Omental fat pad (tissue), 4 donors: ENCODE measurements around the gene SEMG1. TPM values are rescaled to one million over a fixed set of nuclear protein-coding genes. Genes with fewer than 3 reads are reported as not detected.

Source experiments
- ATAC-seq: fragments of 150-250 bp; one replicate; pipeline ENCODE4 v1.9.1; 2016; ENCODE audit warnings: mild to moderate bottlenecking, moderate library complexity; ENCODE audit not compliant: low FRiP score
- DNase-seq: peaks from one replicate; pipeline ENCODE4 v3.0.0-alpha.2; 2019; ENCODE audit warnings: low spot score
- CTCF ChIP-seq, 3 donors: fragments of 450-650 bp; IDR thresholded peaks; one replicate each; pipeline ENCODE4 v1.5.1; 2016 to 2017; ENCODE audit warnings: antibody characterized with exemption in 3 of 3, mild to moderate bottlenecking in 3 of 3, moderate library complexity in 2 of 3
- total RNA-seq, 4 donors: library from RNA; depleted of rRNA; stranded (reverse); fragments of >200 nt; gene quantifications; one replicate each; pipeline ENCODE4 v1.1.0, GENCODE V29; 2016

The SEMG1 gene
- total RNA-seq, 4 donors from 2014 or later, result not detected

DNA sequence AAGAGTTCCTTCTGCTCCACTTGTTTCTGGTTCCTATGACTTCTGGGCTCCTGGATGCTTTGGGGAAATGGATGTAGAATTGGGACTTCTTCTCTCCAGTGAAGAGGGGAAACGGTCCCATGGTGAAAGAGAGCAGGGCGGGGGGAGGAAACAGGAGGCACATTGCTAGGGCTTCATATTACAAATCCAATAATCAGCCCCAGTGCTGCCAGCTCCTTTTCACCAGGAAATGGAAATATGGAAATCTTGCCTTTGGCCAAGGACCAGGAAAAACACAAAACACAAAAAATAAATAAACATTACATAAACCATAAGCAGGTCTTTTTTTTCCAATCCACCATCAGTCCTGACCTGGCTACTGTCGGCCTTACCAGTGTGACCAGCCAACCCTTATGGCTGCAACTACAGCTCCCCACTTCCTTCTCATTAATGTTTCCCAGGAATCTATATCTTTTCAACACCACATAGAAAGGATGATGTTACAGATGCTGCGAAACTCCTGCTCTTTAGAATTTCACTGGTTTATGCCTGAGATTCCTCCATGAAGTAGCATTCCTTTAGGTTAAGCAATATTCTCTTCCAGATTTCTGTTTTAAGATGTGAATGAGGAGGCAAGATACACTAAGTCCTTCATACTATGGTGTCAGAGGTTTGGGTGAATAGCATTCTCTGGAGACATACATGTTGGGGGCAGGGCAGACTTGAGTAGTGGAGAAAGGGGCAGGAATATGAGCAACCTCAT, 30.1 kb upstream of the SEMG1 start:
- ATAC-seq (no peak), DNase-seq (no peak)
- TF ChIP-seq CTCF (IDR thresholded peaks at IDR 0.05), result no peak

- ATAC-seq, result no peak
- TF ChIP-seq CTCF (IDR thresholded peaks at IDR 0.05), result no peak
- no peak for DNase-seq
Observed at GRCh38 chr20:45179166-45179565, 27.7 kb upstream of the SEMG1 start.

- TF ChIP-seq CTCF (IDR thresholded peaks at IDR 0.05), result no peak
- no peak for ATAC-seq
- no peak for DNase-seq
Observed at GRCh38 chr20:45181639-45182038, 25.2 kb upstream of the SEMG1 start.

DNA sequence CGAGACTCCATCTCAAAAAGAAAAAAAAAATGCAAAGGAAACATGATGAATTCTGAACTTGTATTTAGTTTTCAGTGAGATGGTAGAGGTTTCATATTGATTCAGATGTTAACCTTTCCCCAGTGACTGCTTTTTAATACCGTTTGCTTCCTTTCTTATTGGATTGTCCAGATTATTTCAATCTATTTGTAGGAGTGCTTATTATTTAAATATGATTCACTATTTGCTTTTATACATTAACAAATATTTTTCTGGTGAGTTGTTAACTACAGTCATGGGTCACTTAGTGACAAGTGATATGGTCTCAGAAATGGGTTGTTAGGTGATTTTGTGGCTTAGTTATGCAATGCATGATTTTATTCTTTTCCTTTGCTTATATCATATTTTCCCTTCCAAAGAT, 23.7 kb upstream of the SEMG1 start:
- no peak for DNase-seq
- TF ChIP-seq CTCF (IDR thresholded peaks at IDR 0.05), result no peak
- ATAC-seq, result no peak

DNA sequence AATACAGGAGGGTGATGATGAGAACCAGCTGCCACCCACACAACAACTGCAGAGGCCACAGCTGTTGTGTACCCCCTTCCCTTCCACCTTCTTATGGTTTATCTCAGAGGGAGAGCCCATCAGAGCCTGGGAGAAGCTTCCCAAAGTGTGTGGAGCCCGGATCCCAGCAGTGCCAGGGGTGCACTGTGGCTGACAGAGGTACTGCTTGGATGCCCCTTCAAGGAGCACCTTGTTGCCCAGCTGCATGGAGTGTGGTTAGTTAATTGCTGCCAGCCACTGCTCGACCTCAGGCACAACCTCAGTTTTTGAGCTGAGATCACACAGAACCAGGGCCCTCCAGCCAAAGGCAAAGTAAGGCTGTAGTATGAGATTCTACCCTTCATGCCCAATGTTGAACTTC, 19.1 kb upstream of the SEMG1 start:
- DNase-seq (no peak), ATAC-seq (no peak)
- no peak for TF ChIP-seq CTCF (IDR thresholded peaks at IDR 0.05)

DNA sequence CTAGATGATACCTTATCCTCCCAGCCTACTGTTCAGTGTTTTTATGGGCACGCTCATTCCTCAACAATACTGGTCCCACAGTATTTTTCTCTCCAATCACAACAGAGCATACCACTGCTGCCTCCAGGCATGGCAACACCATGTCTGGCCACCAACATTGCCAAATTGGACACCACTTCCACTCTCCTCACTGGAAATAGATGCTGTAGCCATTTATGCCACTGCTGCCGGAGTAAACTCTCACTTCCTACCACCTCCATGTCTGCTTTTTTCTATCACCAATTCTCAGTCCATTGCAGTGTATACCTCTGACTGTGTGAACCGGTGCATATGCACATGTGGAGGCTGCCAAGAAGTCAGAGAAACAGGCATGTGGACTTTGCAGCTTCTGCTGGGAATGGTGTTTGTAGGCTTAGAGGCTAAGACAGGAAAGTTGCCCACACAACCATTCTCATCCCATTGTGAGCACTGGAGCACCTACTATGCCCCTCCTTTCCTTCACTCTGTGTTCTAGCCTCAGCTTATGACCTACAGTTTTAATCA, 17.7 kb upstream of the SEMG1 start:
- ATAC-seq (no peak), DNase-seq (no peak)
- no peak for TF ChIP-seq CTCF (IDR thresholded peaks at IDR 0.05)

GRCh38 chr20:45189861-45190260, 17.0 kb upstream of the SEMG1 start:
- TF ChIP-seq CTCF (IDR thresholded peaks at IDR 0.05), result no peak
- DNase-seq (no peak), ATAC-seq (no peak)
